SK-N-SH (cell line): ENCODE results near the gene ARHGEF7. TPM values are rescaled to one million over a fixed set of nuclear protein-coding genes. Genes with fewer than 3 reads are reported as not detected.

ENCODE experiments used
- CTCF ChIA-PET: fragments of 300-600, 350-600 bp; formaldehyde crosslinking; extraction: SDS; loops from one replicate; lab custom pipeline; 2021; lab: Yijun Ruan, JAX
- POLR2A ChIA-PET: fragments of 350-600 bp; sonication (Branson Sonifier 250); formaldehyde crosslinking; extraction: SDS; loops from one replicate; lab custom pipeline; 2020; ENCODE audit warnings: antibody characterized with exemption, inconsistent platforms; lab: Yijun Ruan, JAX
- DNase-seq: peaks from one replicate; pipeline ENCODE4 v3.0.0; 2012
- H2AFZ ChIP-seq: fragments of 200-600 bp; sonication (generic); 2 replicates; pipeline ENCODE4 v1.8.1; 2016; ENCODE audit warnings: antibody characterized with exemption, mild to moderate bottlenecking, low read depth
- H3F3A ChIP-seq: fragments of 200-600 bp; sonication (generic); replicated peaks from 2 replicates; pipeline ENCODE3; 2016; ENCODE audit warnings: antibody characterized with exemption, mild to moderate bottlenecking; ENCODE audit not compliant: insufficient read depth
- H3K27ac ChIP-seq, 2 experiments: fragments of 200-500 bp in 1 of 2; fragments of 200-600 bp in 1 of 2; sonication (Bioruptor generic) in 1 of 2; sonication (generic), shearing (Covaris generic) in 1 of 2; 2 replicates each; pipeline versions ENCODE4 v1.5.1 to v1.6.1; 2014 to 2016; ENCODE audit warnings: low read depth in 2 of 2, inconsistent platforms in 1 of 2, low read length in 1 of 2, mild to moderate bottlenecking in 1 of 2, mixed read lengths in 1 of 2
- H3K27me3 ChIP-seq: fragments of 200-600 bp; sonication (generic), shearing (Covaris generic); 2 replicates; pipeline ENCODE4 v1.6.1; 2016; ENCODE audit warnings: mixed run types; ENCODE audit not compliant: insufficient read depth
- H3K36me3 ChIP-seq, 2 experiments: fragments of 200-500 bp in 1 of 2; fragments of 200-600 bp in 1 of 2; sonication (Bioruptor generic) in 1 of 2; sonication (generic) in 1 of 2; replicated peaks in 1 of 2; 2 replicates each; pipeline versions ENCODE3 to v1.5.1; 2014 to 2016; ENCODE audit warnings: low read length in 1 of 2, mild to moderate bottlenecking in 1 of 2; ENCODE audit not compliant: insufficient read depth in 2 of 2, control insufficient read depth in 1 of 2
- H3K4me1 ChIP-seq, 2 experiments: fragments of 200-500 bp in 1 of 2; fragments of 200-600 bp in 1 of 2; sonication (Bioruptor generic) in 1 of 2; sonication (generic), shearing (Covaris generic) in 1 of 2; 2 replicates each; pipeline versions ENCODE4 v1.5.1 to v1.6.1; 2014 to 2016; ENCODE audit warnings: low read depth in 1 of 2, low read length in 1 of 2, mixed run types in 1 of 2; ENCODE audit not compliant: insufficient read depth in 2 of 2, control insufficient read depth in 1 of 2
- H3K4me2 ChIP-seq: fragments of 200-600 bp; sonication (generic), shearing (Covaris generic); 2 replicates; pipeline ENCODE4 v1.6.1; 2017; ENCODE audit warnings: mixed run types
- H3K4me3 ChIP-seq, 2 experiments: fragments of 200-500 bp in 1 of 2; fragments of 200-600 bp in 1 of 2; sonication (Bioruptor generic) in 1 of 2; sonication (generic), shearing (Covaris generic) in 1 of 2; 2 replicates each; pipeline versions ENCODE4 v1.5.1 to v1.8.1; 2014 to 2016; ENCODE audit warnings: low read depth in 2 of 2, inconsistent platforms in 1 of 2, low read length in 1 of 2, mild to moderate bottlenecking in 1 of 2, mixed read lengths in 1 of 2, moderate library complexity in 1 of 2
- H3K79me2 ChIP-seq: fragments of 200-600 bp; sonication (generic); 2 replicates; pipeline ENCODE4 v1.8.1; 2017; ENCODE audit warnings: mild to moderate bottlenecking; ENCODE audit not compliant: insufficient read depth
- H3K9ac ChIP-seq: fragments of 200-600 bp; sonication (generic); 2 replicates; pipeline ENCODE4 v1.6.1; 2017; ENCODE audit warnings: mixed run types
- H3K9me2 ChIP-seq: fragments of 200-600 bp; sonication (generic); 2 replicates; pipeline ENCODE4 v1.6.1; 2017; ENCODE audit warnings: mixed run types
- H3K9me3 ChIP-seq: fragments of 200-600 bp; sonication (generic); 2 replicates; pipeline ENCODE4 v1.6.1; 2017; ENCODE audit warnings: mixed run types, mild to moderate bottlenecking, moderate library complexity
- H4K20me1 ChIP-seq: fragments of 200-600 bp; sonication (generic); 2 replicates; pipeline ENCODE4 v1.6.1; 2017; ENCODE audit warnings: mild to moderate bottlenecking, mixed run types; ENCODE audit not compliant: insufficient read depth
- EP300 ChIP-seq, 2 experiments: IDR thresholded peaks; 2 replicates each; pipeline versions ENCODE4 v1.4.0 to v1.6.1; 2012; ENCODE audit warnings: borderline replicate concordance in 1 of 2, low read depth in 1 of 2, low read length in 1 of 2
- EZH2phosphoT487 ChIP-seq: fragments of 200-600 bp; sonication (generic); IDR thresholded peaks from 2 replicates; pipeline ENCODE4 v1.6.1; 2017; ENCODE audit warnings: low read depth, mixed run types, mild to moderate bottlenecking, antibody characterized with exemption, moderate library complexity, borderline replicate concordance
- FOXM1 ChIP-seq: IDR thresholded peaks from 2 replicates; pipeline ENCODE4 v1.4.0; 2012; ENCODE audit warnings: low read depth, mild to moderate bottlenecking
- GABPA ChIP-seq: IDR thresholded peaks from 2 replicates; pipeline ENCODE4 v1.4.0; 2012; ENCODE audit warnings: low read depth, mild to moderate bottlenecking
- JUND ChIP-seq: IDR thresholded peaks from 2 replicates; pipeline ENCODE4 v1.4.0; 2012
- MEF2A ChIP-seq: IDR thresholded peaks from 2 replicates; pipeline ENCODE4 v1.4.0; 2012; ENCODE audit warnings: low read depth, borderline replicate concordance
- MXI1 ChIP-seq: IDR thresholded peaks from 2 replicates; pipeline ENCODE4 v1.6.1; 2012; ENCODE audit warnings: mild to moderate bottlenecking, low read depth, low read length, improper control_type of control experiment
- NRF1 ChIP-seq: IDR thresholded peaks from 2 replicates; pipeline ENCODE4 v1.6.1; 2012; ENCODE audit warnings: low read depth, mild to moderate bottlenecking, low read length
- RAD21 ChIP-seq: IDR thresholded peaks from 2 replicates; pipeline ENCODE4 v1.6.1; 2012; ENCODE audit warnings: mild to moderate bottlenecking, low read length
- RCOR1 ChIP-seq: fragments of 150-350 bp; IDR thresholded peaks from 2 replicates; pipeline ENCODE4 v1.6.1; 2017; ENCODE audit warnings: antibody characterized with exemption, low read length
- TEAD4 ChIP-seq: IDR thresholded peaks from 2 replicates; pipeline ENCODE4 v1.4.0; 2012; ENCODE audit warnings: mild to moderate bottlenecking, borderline replicate concordance; ENCODE audit not compliant: insufficient read depth
- WGBS: methylation state at CpG from one replicate; pipeline ENCODE4 v1.1.6; 2017; ENCODE audit warnings: low lambda C conversion rate; 5-methylcytosine and 5-hydroxymethylcytosine counted together
- polyA plus RNA-seq, 3 experiments: library from polyadenylated mRNA; depleted of rRNA; stranded (reverse); fragments of >200 nt; gene quantifications; 2 replicates each; pipeline ENCODE4 v1.2.3, GENCODE V29; 2012
- TF ChIP-seq, protein P1 (sequence below): IDR thresholded peaks from 2 replicates; pipeline ENCODE4 v1.4.0; 2012; ENCODE audit warnings: low read depth, borderline replicate concordance

Gene ARHGEF7
- polyA plus RNA-seq, 1 of the 3 experiments (the other 2 are of a cell fraction) = 21.6 TPM

- POLR2A ChIA-PET = no interaction called here
- DNase-seq = no peak
These were observed 104.8 kb downstream of the ARHGEF7 start for GRCh38 chr13:111219950-111220349.

DNA sequence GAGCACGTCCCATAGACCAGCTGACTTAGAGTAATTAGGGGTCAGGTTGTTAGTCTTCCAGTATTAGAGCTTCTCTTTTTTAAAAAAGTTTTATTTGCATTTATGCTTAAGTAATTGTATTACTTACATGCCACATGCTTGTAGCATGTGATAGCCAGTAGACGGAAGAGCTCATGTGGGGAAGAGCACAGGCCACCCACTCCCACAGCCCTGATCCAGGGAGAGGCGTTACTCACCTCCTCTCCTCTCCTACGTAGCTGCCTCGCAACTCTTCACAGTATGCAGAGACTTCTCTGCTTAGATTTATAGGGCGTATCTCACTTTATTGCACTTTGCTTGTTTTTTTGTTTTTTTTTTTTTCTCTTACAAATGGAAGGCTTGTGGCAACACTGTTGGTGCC lies 110.1 kb downstream of the ARHGEF7 start:
- H3K27me3 ChIP-seq = no peaks in the 10 kb centered on the region
- H3K36me3 ChIP-seq = peaks cover 0 to 21% of the 10 kb centered on the region in 2 experiments
- H3K4me2 ChIP-seq = no peak overlapping the region
- H4K20me1 ChIP-seq = no peaks in the 10 kb centered on the region; the same call in 1 of the 2 replicates
- H3K4me3 ChIP-seq = no peak overlapping the region
- peaks cover 4% of the 10 kb centered on the region for H3F3A ChIP-seq
- TF ChIP-seq GABPA (no peak), TEAD4 (no peak), MEF2A (no peak), EP300 (IDR thresholded peaks at IDR 0.05; ENCODE audit: borderline replicate concordance in 1 of 2, low read depth in 1 of 2, low read length in 1 of 2) (no peak), RCOR1 (no peak), RAD21 (no peak)
- TF ChIP-seq, protein P1, sequence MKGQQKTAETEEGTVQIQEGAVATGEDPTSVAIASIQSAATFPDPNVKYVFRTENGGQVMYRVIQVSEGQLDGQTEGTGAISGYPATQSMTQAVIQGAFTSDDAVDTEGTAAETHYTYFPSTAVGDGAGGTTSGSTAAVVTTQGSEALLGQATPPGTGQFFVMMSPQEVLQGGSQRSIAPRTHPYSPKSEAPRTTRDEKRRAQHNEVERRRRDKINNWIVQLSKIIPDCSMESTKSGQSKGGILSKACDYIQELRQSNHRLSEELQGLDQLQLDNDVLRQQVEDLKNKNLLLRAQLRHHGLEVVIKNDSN = no peak
- no peak overlapping the region for H2AFZ ChIP-seq
- CTCF ChIA-PET = interaction anchor here (1.1 to 5.6 kb wide), 2 partner anchors 9 to 157 kb away, joined by 5 to 31 read pairs; no protein-coding TSS in a partner anchor
- POLR2A ChIA-PET = no interaction called here
- H3K9ac ChIP-seq = no peak overlapping the region
- no peaks in the 10 kb centered on the region for H3K9me2 ChIP-seq
- no peak for DNase-seq
- whole genome bisulfite sequencing = 100% methylated on average over 6 of the region's 6 CpGs
- H3K9me3 ChIP-seq = no peaks in the 10 kb centered on the region
- peaks cover 34% of the 10 kb centered on the region; the same call in 1 of the 2 replicates for H3K79me2 ChIP-seq
- H3K4me1 ChIP-seq = peaks cover 0 to 6% of the 10 kb centered on the region in 2 experiments; a peak in 2 of 4 replicates
- H3K27ac ChIP-seq = no peak overlapping the region

More at GRCh38 chr13:111219950-111220349, 104.8 kb downstream of the ARHGEF7 start:
- no peak overlapping the region for H3K9ac ChIP-seq
- TF ChIP-seq TEAD4 (no peak), JUND (no peak), FOXM1 (no peak), MXI1 (no peak), NRF1 (no peak), EZH2phosphoT487 (no peak)
- TF ChIP-seq, all 33 proteins: peak for 0
- Histone ChIP-seq H3K9me2 (no peaks in the 10 kb centered on the region), H3K27ac (no peak overlapping the region), H4K20me1 (peaks cover 45% of the 10 kb centered on the region), H3F3A (peaks cover 4% of the 10 kb centered on the region), H3K4me1 (peaks cover 0 to 10% of the 10 kb centered on the region in 2 experiments; a peak in 2 of 4 replicates), H3K27me3 (no peaks in the 10 kb centered on the region), H3K9me3 (no peaks in the 10 kb centered on the region), H3K79me2 (peaks cover 63% of the 10 kb centered on the region), H3K36me3 (peaks cover 3 to 8% of the 10 kb centered on the region in 2 experiments), H3K4me3 (no peak overlapping the region), H2AFZ (no peak overlapping the region), H3K4me2 (no peak overlapping the region)
- 98% methylated on average over 7 of the region's 8 CpGs for WGBS
- CTCF ChIA-PET = interaction anchor here (1.3 kb wide), 1 partner anchor 8 kb away, joined by 3 read pairs; no protein-coding TSS in a partner anchor
